ENCODE measurements around the gene TXNRD2.

The TXNRD2 gene

DNA sequence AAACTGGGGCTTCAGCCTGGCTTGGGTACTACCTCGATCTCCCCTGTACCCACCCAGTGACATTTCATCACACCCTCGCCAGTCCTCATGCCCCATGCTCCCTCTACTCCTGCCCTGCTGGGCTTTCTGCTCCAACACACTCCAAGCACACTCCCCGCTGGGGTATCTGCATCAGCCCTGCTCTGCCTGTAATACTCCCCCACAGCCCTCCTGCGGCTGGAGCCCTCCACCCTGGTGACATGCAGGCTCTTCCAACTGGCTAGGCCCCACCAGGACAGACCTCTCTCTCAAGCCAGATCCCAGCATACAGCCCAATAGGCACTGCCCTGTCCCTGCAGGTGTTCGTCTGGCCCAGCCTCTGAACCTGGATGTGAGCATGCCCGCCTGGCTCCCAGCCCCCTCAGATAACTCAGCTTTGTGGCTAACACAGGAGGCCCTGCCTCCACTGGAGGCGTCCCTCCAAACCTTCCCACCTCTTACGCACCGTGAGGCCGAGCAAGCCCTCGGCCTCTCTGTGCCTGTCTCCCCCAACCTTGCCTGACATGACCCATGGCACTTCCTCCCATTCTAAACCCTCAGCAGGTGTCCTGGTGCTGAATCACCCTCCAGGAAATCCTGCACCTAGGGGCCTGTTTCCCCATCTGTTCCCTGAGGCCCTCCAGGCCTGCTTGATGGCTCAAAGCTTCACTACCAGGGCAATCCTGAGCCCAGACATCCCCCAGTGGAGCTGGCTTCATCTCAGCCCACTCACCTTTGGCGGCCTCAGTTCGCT lies 33.5 kb upstream of the TXNRD2 start:
- peak; percentile 31; the same call in 1 of the 2 replicates for TF ChIP-seq EGR1 (IDR thresholded peaks at IDR 0.05)
- TF ChIP-seq CREB1 (IDR thresholded peaks at IDR 0.05; ENCODE audit: low read depth) = no peak
- 0 out of 2 replicates have a peak, but pooled peaks have one; percentile 24 for TF ChIP-seq TAF1 (IDR thresholded peaks at IDR 0.05; ENCODE audit: low read depth)
- TF ChIP-seq YY1 (IDR thresholded peaks at IDR 0.05; ENCODE audit: low read depth) = no peak
- peak; percentile 84 for TF ChIP-seq EP300 (IDR thresholded peaks at IDR 0.05; ENCODE audit: borderline replicate concordance)
- TF ChIP-seq RAD21 (IDR thresholded peaks at IDR 0.05; ENCODE audit: low read depth) = peak; percentile 17; the same call in 1 of the 2 replicates
- TF ChIP-seq FOXM1 (IDR thresholded peaks at IDR 0.05; ENCODE audit: borderline replicate concordance, low read depth) = no peak
- TF ChIP-seq, protein P1, sequence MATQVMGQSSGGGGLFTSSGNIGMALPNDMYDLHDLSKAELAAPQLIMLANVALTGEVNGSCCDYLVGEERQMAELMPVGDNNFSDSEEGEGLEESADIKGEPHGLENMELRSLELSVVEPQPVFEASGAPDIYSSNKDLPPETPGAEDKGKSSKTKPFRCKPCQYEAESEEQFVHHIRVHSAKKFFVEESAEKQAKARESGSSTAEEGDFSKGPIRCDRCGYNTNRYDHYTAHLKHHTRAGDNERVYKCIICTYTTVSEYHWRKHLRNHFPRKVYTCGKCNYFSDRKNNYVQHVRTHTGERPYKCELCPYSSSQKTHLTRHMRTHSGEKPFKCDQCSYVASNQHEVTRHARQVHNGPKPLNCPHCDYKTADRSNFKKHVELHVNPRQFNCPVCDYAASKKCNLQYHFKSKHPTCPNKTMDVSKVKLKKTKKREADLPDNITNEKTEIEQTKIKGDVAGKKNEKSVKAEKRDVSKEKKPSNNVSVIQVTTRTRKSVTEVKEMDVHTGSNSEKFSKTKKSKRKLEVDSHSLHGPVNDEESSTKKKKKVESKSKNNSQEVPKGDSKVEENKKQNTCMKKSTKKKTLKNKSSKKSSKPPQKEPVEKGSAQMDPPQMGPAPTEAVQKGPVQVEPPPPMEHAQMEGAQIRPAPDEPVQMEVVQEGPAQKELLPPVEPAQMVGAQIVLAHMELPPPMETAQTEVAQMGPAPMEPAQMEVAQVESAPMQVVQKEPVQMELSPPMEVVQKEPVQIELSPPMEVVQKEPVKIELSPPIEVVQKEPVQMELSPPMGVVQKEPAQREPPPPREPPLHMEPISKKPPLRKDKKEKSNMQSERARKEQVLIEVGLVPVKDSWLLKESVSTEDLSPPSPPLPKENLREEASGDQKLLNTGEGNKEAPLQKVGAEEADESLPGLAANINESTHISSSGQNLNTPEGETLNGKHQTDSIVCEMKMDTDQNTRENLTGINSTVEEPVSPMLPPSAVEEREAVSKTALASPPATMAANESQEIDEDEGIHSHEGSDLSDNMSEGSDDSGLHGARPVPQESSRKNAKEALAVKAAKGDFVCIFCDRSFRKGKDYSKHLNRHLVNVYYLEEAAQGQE (IDR thresholded peaks at IDR 0.05; ENCODE audit: low read depth) = no peak
- TF ChIP-seq TEAD4 (IDR thresholded peaks at IDR 0.05) = 0 out of 2 replicates have a peak, but pooled peaks have one; percentile 12
- no peak; the same call in 1 of the 2 replicates for TF ChIP-seq NFIC (IDR thresholded peaks at IDR 0.05)
- TF ChIP-seq, protein P2, sequence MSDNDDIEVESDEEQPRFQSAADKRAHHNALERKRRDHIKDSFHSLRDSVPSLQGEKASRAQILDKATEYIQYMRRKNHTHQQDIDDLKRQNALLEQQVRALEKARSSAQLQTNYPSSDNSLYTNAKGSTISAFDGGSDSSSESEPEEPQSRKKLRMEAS (IDR thresholded peaks at IDR 0.05) = peak; percentile 63
- 0 out of 2 replicates have a peak, but pooled peaks have one; percentile 2 for TF ChIP-seq ZBTB7A (IDR thresholded peaks at IDR 0.05; ENCODE audit: low read depth)
- no peak; the same call in 1 of the 2 replicates for TF ChIP-seq CEBPB (IDR thresholded peaks at IDR 0.05)
- TF ChIP-seq, protein P3, sequence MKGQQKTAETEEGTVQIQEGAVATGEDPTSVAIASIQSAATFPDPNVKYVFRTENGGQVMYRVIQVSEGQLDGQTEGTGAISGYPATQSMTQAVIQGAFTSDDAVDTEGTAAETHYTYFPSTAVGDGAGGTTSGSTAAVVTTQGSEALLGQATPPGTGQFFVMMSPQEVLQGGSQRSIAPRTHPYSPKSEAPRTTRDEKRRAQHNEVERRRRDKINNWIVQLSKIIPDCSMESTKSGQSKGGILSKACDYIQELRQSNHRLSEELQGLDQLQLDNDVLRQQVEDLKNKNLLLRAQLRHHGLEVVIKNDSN (IDR thresholded peaks at IDR 0.05) = no peak
- peak; percentile 89 for TF ChIP-seq TCF12 (IDR thresholded peaks at IDR 0.05; ENCODE audit: low read depth)

DNA sequence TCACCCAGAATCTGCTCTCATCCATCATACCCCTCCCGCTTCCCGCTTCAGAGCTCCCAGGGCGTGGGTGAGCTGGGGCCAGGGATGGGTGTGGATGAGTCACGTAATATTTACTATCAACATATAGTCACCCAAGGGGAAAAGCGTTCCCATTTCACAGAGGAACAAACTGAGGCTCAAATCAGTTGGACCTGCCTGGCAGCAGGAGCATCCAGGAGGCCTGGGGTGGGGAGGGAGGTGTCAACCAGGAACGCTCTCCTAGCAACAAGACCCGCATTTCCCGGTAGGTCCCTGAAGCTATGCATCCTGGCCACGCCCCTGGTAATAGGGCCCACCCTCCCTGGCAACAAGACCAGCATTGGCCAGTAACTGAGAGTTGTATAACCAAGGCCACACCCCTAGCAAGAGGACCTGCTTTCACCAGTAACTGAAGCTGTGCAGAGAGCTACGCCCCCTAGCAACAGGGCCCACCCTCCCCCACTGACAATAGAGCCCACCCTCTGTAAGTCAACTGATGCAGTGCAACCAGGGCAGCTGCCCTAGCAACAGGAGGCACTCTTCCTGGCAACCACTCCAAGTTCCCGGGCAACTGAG lies 32.7 kb upstream of the TXNRD2 start:
- TF ChIP-seq YY1 (IDR thresholded peaks at IDR 0.05; ENCODE audit: low read depth) = no peak
- TF ChIP-seq, protein P2 (IDR thresholded peaks at IDR 0.05) = peak; percentile 31; the same call in 1 of the 2 replicates
- peak; percentile 22; the same call in 1 of the 2 replicates for TF ChIP-seq ZBTB7A (IDR thresholded peaks at IDR 0.05; ENCODE audit: low read depth)
- TF ChIP-seq NFIC (IDR thresholded peaks at IDR 0.05) = peak; percentile 15; the same call in 1 of the 2 replicates
- no peak for TF ChIP-seq TEAD4 (IDR thresholded peaks at IDR 0.05)
- no peak for TF ChIP-seq EGR1 (IDR thresholded peaks at IDR 0.05)
- 0 out of 2 replicates have a peak, but pooled peaks have one; percentile 8 for TF ChIP-seq EP300 (IDR thresholded peaks at IDR 0.05; ENCODE audit: borderline replicate concordance)
- TF ChIP-seq, protein P1 (IDR thresholded peaks at IDR 0.05; ENCODE audit: low read depth) = no peak
- 0 out of 2 replicates have a peak, but pooled peaks have one; percentile 45 for TF ChIP-seq TCF12 (IDR thresholded peaks at IDR 0.05; ENCODE audit: low read depth)
- no peak for TF ChIP-seq FOXM1 (IDR thresholded peaks at IDR 0.05; ENCODE audit: borderline replicate concordance, low read depth)
- TF ChIP-seq RAD21 (IDR thresholded peaks at IDR 0.05; ENCODE audit: low read depth) = no peak
- TF ChIP-seq, protein P3 (IDR thresholded peaks at IDR 0.05) = no peak

DNA sequence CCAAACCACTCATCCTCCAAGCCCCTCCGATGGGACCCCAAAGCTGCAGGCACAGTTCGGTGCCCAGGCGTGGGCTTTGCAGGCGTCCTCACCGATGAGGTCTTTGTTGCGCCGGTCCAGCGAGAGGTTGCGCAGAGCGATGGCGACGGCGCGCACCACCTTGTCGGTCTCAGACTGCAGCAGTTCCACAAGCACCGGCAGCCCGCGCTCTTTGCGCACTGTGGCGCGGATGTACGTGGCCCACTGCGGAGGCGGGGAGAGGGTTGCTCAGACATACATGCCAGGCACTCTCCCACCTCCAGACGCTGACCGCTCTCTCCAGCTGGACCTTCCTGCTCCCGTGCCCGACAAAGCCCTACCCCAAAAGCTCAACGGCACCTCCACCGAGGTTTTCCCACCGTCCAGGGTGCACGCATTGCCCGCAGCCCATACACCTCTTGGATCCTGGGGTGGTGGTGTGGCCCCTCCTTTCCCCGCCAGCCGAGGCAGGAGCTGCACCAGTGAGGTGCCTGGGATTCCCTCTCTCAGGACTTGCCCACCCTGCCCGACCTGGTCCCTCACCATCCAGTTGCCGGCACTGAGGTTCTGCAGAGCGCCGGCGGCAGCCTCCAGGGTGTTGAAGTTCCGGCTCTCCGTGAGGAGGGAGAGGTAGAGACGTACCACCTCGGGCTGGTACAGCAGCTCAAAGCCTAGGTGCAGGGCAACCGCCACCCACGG lies 32.1 kb upstream of the TXNRD2 start:
- TF ChIP-seq EGR1 (IDR thresholded peaks at IDR 0.05) (no peak), ZBTB7A (IDR thresholded peaks at IDR 0.05; ENCODE audit: low read depth) (no peak)

DNA sequence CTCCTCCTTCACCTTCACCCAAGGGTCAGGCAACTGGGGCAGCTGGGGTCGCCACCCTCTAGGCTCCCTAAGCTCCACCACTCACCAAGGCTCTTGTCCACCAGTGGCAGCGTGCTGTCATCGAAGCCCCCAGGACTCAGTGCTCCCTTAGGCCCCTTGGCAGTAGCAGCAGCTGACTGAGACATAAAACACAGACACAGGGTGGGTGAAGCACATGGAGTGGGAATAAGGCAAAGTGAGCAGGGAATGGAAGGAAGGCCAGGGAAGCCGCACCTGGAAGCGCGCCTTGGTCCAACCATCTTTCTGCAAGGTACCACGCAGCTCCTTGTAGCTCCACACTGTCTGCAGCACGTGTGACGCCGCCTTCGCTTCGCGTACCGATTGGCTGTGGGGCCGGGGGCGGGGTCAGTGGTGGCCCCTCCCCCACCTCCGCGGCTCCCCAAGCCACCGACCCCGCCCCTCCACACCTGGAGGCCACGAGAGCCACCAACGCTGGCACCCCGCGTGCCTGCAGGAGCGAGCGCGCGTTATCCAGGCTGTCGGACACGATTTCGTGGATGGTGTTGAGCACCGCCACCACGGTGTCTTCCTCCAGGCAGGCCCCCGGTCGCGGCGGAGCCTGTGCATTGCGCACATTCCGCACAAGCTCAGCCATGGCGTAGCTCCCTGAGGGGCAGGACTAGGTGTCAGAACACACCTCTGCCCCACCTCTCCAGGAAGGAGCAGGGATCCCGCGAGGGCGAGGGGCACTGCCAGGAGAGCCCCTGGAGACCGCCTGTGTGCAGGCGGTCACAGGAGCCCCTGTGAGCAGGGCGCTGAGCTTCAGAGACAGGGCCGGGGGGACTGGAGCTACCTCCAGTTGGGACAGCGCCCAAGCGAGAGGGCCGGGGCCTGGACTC lies 31.3 kb upstream of the TXNRD2 start:
- TF ChIP-seq, protein P2 (IDR thresholded peaks at IDR 0.05) = no peak
- TF ChIP-seq EP300 (IDR thresholded peaks at IDR 0.05; ENCODE audit: borderline replicate concordance) (no peak), EGR1 (IDR thresholded peaks at IDR 0.05) (no peak), FOXM1 (IDR thresholded peaks at IDR 0.05; ENCODE audit: borderline replicate concordance, low read depth) (no peak)

All from Ishikawa (cell line).